Natural killer cell (primary cell): Measurements from ENCODE around the gene XK. TPM values are rescaled to one million over a fixed set of nuclear protein-coding genes. Genes with fewer than 3 reads are reported as not detected.
A peak's percentile ranks its signal among the peaks of the same experiment; 100 is the strongest.

ENCODE experiments used
- ATAC-seq, 3 donors: fragments of 150-1000 bp in 2 of 3; fragments of 200-7000 bp in 1 of 3; cut with Tn5 transposase; 1 replicate in 1 of 3; 2 replicates in 2 of 3; pipeline ENCODE4 v1.10.0; 2021; ENCODE audit warnings: mild to moderate bottlenecking in 2 of 3, moderate library complexity in 2 of 3
- DNase-seq, 2 donors: peaks; one replicate each; pipeline versions ENCODE4 v3.0.0 to v3.0.0-alpha.2; 2013 to 2021; ENCODE audit warnings: mixed read lengths in 1 of 2
- H3K27ac ChIP-seq: one replicate; pipeline ENCODE4 v1.5.1; 2013; ENCODE audit warnings: mild to moderate bottlenecking, low read length
- H3K27me3 ChIP-seq: one replicate; pipeline ENCODE4 v1.6.1; 2013; ENCODE audit warnings: low read length; ENCODE audit not compliant: control insufficient read depth, insufficient read depth
- H3K36me3 ChIP-seq: one replicate; pipeline ENCODE4 v1.6.1; 2013; ENCODE audit warnings: low read length; ENCODE audit not compliant: control insufficient read depth, insufficient read depth
- H3K4me1 ChIP-seq: one replicate; pipeline ENCODE4 v1.6.1; 2013; ENCODE audit warnings: low read length; ENCODE audit not compliant: control insufficient read depth, insufficient read depth
- H3K4me3 ChIP-seq: one replicate; pipeline ENCODE4 v1.5.1; 2013; ENCODE audit warnings: low read length
- H3K9me3 ChIP-seq: one replicate; pipeline ENCODE4 v1.6.1; 2013; ENCODE audit warnings: low read length; ENCODE audit not compliant: control insufficient read depth, insufficient read depth
- H3K27ac Mint-ChIP-seq, 2 donors: one replicate each; pipeline ENCODE4 v1.8.0; 2022; ENCODE audit warnings: mild to moderate bottlenecking in 2 of 2, mixed read lengths in 2 of 2, moderate library complexity in 1 of 2
- H3K27me3 Mint-ChIP-seq, 2 donors: one replicate each; pipeline ENCODE4 v1.8.0; 2022; ENCODE audit warnings: low read depth in 2 of 2, mixed read lengths in 2 of 2
- H3K36me3 Mint-ChIP-seq: one replicate; pipeline ENCODE4 v1.8.0; 2022; ENCODE audit warnings: mixed read lengths
- H3K4me1 Mint-ChIP-seq, 2 donors: one replicate each; pipeline ENCODE4 v1.8.0; 2022; ENCODE audit warnings: mixed read lengths in 2 of 2
- H3K4me3 Mint-ChIP-seq: one replicate; pipeline ENCODE4 v1.8.0; 2022; ENCODE audit warnings: mild to moderate bottlenecking, moderate library complexity, mixed read lengths
- H3K9me3 Mint-ChIP-seq, 2 donors: one replicate each; pipeline ENCODE4 v1.8.0; 2022; ENCODE audit warnings: mixed read lengths in 2 of 2
- WGBS: methylation state at CpG from one replicate; pipeline ENCODE4 v1.1.7; 2013; ENCODE audit warnings: missing lambda C conversion rate; ENCODE audit not compliant: insufficient coverage; 5-methylcytosine and 5-hydroxymethylcytosine counted together
- intact Hi-C: fragments of 100-400 bp; cut with micrococcal nuclease; formaldehyde crosslinking; loops from one replicate; pipeline ENCODE4 v1.14.2; 2022
- total RNA-seq, 4 donors: library from RNA; stranded (reverse); fragments of 120-200 nt in 1 of 4; gene quantifications; one replicate each; pipeline versions ENCODE4 v1.2.3 to v1.2.4, GENCODE V29; 2013 to 2022
- TF ChIP-seq, protein P1 (sequence below): fragments of 200-600 bp; IDR thresholded peaks from one replicate; pipeline ENCODE4 v1.8.0; 2022; ENCODE audit warnings: antibody characterized with exemption

Gene XK
- total RNA-seq, 3 donors from 2014 or later (not counting 1 experiment from before 2014, with no cell fraction given): 0.29 to 1.3 (median 0.56) TPM

- no peaks in the 10 kb centered on the region for H3K36me3 ChIP-seq
- no peaks in the 10 kb centered on the region for H3K27me3 ChIP-seq
- TF ChIP-seq, protein P1, sequence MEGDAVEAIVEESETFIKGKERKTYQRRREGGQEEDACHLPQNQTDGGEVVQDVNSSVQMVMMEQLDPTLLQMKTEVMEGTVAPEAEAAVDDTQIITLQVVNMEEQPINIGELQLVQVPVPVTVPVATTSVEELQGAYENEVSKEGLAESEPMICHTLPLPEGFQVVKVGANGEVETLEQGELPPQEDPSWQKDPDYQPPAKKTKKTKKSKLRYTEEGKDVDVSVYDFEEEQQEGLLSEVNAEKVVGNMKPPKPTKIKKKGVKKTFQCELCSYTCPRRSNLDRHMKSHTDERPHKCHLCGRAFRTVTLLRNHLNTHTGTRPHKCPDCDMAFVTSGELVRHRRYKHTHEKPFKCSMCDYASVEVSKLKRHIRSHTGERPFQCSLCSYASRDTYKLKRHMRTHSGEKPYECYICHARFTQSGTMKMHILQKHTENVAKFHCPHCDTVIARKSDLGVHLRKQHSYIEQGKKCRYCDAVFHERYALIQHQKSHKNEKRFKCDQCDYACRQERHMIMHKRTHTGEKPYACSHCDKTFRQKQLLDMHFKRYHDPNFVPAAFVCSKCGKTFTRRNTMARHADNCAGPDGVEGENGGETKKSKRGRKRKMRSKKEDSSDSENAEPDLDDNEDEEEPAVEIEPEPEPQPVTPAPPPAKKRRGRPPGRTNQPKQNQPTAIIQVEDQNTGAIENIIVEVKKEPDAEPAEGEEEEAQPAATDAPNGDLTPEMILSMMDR: no peak
- WGBS: no CpG with 5 or more reads among the region's 2 CpGs
- no peak for DNase-seq
- no peak within 1 kb of the TSS for H3K4me3 Mint-ChIP-seq
- intact Hi-C loops: no loop called here
- peaks cover 8% of the 10 kb centered on the region for H3K4me1 ChIP-seq
- ATAC-seq: no peak
- H3K27me3 Mint-ChIP-seq: peaks cover 0 to 17% of the 10 kb centered on the region in 2 donors
- H3K4me3 ChIP-seq: peak within 1 kb of the TSS; percentile 44
- H3K9me3 ChIP-seq: no peaks in the 10 kb centered on the region
- H3K9me3 Mint-ChIP-seq: no peaks in the 10 kb centered on the region
- no peak within 1 kb of the TSS for H3K27ac Mint-ChIP-seq
- peaks cover 22% of the 10 kb centered on the region in 2 donors for H3K4me1 Mint-ChIP-seq
- H3K27ac ChIP-seq: no peak within 1 kb of the TSS
- no peaks in the 10 kb centered on the region for H3K36me3 Mint-ChIP-seq
Observed at GRCh38 chrX:37779857-37780256, 94.3 kb downstream of the XK start, which contains the start of gene CYBB. TSS of gene CYBB (plus strand) at chrX:37780059. CDS start at chrX:37780078, 19 bp downstream.

DNA sequence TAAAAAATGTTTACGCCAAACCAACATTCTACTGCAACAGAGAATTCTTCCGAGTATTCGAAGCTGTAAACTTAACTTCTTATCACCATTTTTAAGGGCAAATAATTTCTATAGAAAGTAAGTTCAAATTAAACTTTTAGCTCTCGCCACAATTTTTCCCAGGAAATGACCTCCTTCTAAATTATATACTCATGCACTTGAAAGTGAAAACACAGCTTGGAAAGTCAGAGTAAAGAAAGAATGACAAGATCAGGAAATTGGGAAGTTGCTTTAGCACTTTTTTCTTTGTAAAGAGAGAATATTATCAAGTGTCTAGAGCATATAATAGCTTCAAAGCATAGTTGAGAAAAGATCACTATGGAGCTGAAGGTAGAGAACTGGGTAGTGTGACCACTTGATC, 95.5 kb downstream of the XK start:
- no CpG with 5 or more reads among the region's 4 CpGs for WGBS

More for the DNA sequence above, 95.5 kb downstream of the XK start:
- Mint-ChIP-seq H3K4me1 (peaks cover 15 to 16% of the 10 kb centered on the region in 2 donors), H3K9me3 (no peaks in the 10 kb centered on the region), H3K4me3 (no peak overlapping the region), H3K36me3 (no peaks in the 10 kb centered on the region), H3K27ac (no peak overlapping the region), H3K27me3 (peaks cover 0 to 17% of the 10 kb centered on the region in 2 donors)
- peak overlapping the region; percentile 44 for H3K4me3 ChIP-seq
- peaks cover 6% of the 10 kb centered on the region for H3K4me1 ChIP-seq
- no peak for DNase-seq
- no peaks in the 10 kb centered on the region for H3K9me3 ChIP-seq
- ATAC-seq: no peak
- H3K36me3 ChIP-seq: no peaks in the 10 kb centered on the region
- H3K27ac ChIP-seq: no peak overlapping the region
- TF ChIP-seq, protein P1: no peak
- intact Hi-C loops: no loop called here
- H3K27me3 ChIP-seq: no peaks in the 10 kb centered on the region

Other genes with a start within 250 kb of the XK start
- gene LANCL3, start 114.1 kb upstream of the XK start, total RNA-seq: 1 to 10 TPM; 2.0 to 2.7 (median 2.6) TPM
- 10 to 100 TPM; 11.3 to 25.6 (median 20.9) TPM for gene CYBB, start 94.3 kb downstream of the XK start, total RNA-seq
- gene DYNLT3, start 161.8 kb downstream of the XK start, total RNA-seq: 10 to 100 TPM; 18.1 to 25.0 (median 18.4) TPM